HepG2 (cell line): ENCODE data around the gene FHDC1. TPM values are rescaled to one million over a fixed set of nuclear protein-coding genes. Genes with fewer than 3 reads are reported as not detected.

Experiments
- ATAC-seq: fragments of 200-7000 bp; cut with Tn5 transposase; 3 replicates; pipeline ENCODE4 v1.9.1; 2020; ENCODE audit warnings: mild to moderate bottlenecking, moderate library complexity
- BruUV-seq: library from RNA; stranded (reverse); fragments of 400-500 nt; replicated peaks from 2 replicates; lab custom pipeline; 2021; lab: Mats Ljungman, UMichigan
- CTCF ChIA-PET: fragments of 300-600 bp; formaldehyde crosslinking; extraction: SDS; loops from one replicate; lab custom pipeline; 2021; ENCODE audit warnings: low total read pairs, inconsistent platforms, low intra/inter-chr PET ratio; lab: Yijun Ruan, JAX
- POLR2A ChIA-PET: fragments of 350-600 bp; sonication (Branson Sonifier 250); formaldehyde crosslinking; loops from one replicate; lab custom pipeline; 2020; ENCODE audit warnings: antibody characterized with exemption, inconsistent platforms; lab: Yijun Ruan, JAX
- DNase-seq: peaks from one replicate; pipeline ENCODE4 v3.0.0-alpha.2; 2015; ENCODE audit warnings: low spot score
- FAIRE-seq: peaks from 3 replicates; lab custom pipeline; 2011; peaks lifted over from hg19 to GRCh38; lab: Jason Lieb, UNC
- H2AFZ ChIP-seq: one replicate; pipeline ENCODE4 v1.6.1; 2011; ENCODE audit warnings: low read length, inconsistent platforms
- H3K27ac ChIP-seq: fragments of 300-600 bp; 3 replicates; pipeline ENCODE4 v1.8.0; 2011; ENCODE audit warnings: mixed run types, mild to moderate bottlenecking, mixed read lengths, low read length, inconsistent platforms; ENCODE audit not compliant: insufficient read depth; ENCODE audit errors: extremely low read length
- H3K27me3 ChIP-seq, 2 experiments: fragments of 200-600 bp in 1 of 2; 2 replicates in 1 of 2; 3 replicates in 1 of 2; pipeline versions ENCODE4 v1.6.0 to v1.8.0; 2011; ENCODE audit warnings: low read length in 2 of 2, mild to moderate bottlenecking in 2 of 2, moderate library complexity in 2 of 2, inconsistent platforms in 1 of 2; ENCODE audit not compliant: insufficient read depth in 2 of 2, control insufficient read depth in 1 of 2
- H3K36me3 ChIP-seq, 2 experiments: fragments of 200-600 bp in 1 of 2; replicated peaks in 1 of 2; 2 replicates in 1 of 2; 3 replicates in 1 of 2; pipeline versions ENCODE4 v1.5.1 to v1.8.0; 2011; ENCODE audit warnings: low read length in 2 of 2, inconsistent platforms in 1 of 2; ENCODE audit not compliant: insufficient read depth in 2 of 2, control insufficient read depth in 1 of 2
- H3K4me1 ChIP-seq: 2 replicates; pipeline ENCODE4 v1.5.1; 2012; ENCODE audit warnings: low read length, inconsistent platforms; ENCODE audit not compliant: insufficient read depth
- H3K4me2 ChIP-seq: 2 replicates; pipeline ENCODE4 v1.6.0; 2011; ENCODE audit warnings: low read depth, low read length, inconsistent platforms
- H3K4me3 ChIP-seq, 3 experiments: fragments of 200-600 bp in 1 of 3; sonication (generic), shearing (Covaris generic) in 1 of 3; replicated peaks in 1 of 3; 2 replicates each; pipeline ENCODE4 v1.5.1; 2011 to 2016; ENCODE audit warnings: low read length in 3 of 3, inconsistent platforms in 2 of 3, low read depth in 2 of 3, mild to moderate bottlenecking in 2 of 3, control low read depth in 1 of 3, mixed read lengths in 1 of 3; ENCODE audit not compliant: insufficient read depth in 1 of 3
- H3K79me2 ChIP-seq: one replicate; pipeline ENCODE4 v1.6.1; 2011; ENCODE audit warnings: low read length, inconsistent platforms; ENCODE audit not compliant: insufficient read depth
- H3K9ac ChIP-seq: 2 replicates; pipeline ENCODE4 v1.6.0; 2011; ENCODE audit warnings: mild to moderate bottlenecking, low read depth, low read length, inconsistent platforms; ENCODE audit not compliant: insufficient read depth
- H3K9me3 ChIP-seq: 2 replicates; pipeline ENCODE4 v1.5.1; 2012; ENCODE audit warnings: mild to moderate bottlenecking, low read length
- H4K20me1 ChIP-seq: 2 replicates; pipeline ENCODE4 v1.6.0; 2011; ENCODE audit warnings: inconsistent platforms, mild to moderate bottlenecking, low read length, moderate library complexity; ENCODE audit not compliant: insufficient read depth
- HCFC1 ChIP-seq: fragments of 150-350 bp; IDR thresholded peaks from 2 replicates; pipeline ENCODE4 v1.6.1; 2014; ENCODE audit warnings: low read depth, low read length
- HDAC2 ChIP-seq: sonication (generic); formaldehyde crosslinking; IDR thresholded peaks from 2 replicates; pipeline ENCODE4 v1.4.0; 2020; ENCODE audit warnings: missing genetic modification reagents
- HNRNPL ChIP-seq: fragments of 200-400 bp; formaldehyde crosslinking; IDR thresholded peaks from 2 replicates; pipeline ENCODE4 v1.6.1; 2017; ENCODE audit warnings: mild to moderate bottlenecking, low read depth, low read length
- HOXA3 ChIP-seq: sonication (generic); formaldehyde crosslinking; IDR thresholded peaks from 2 replicates; pipeline ENCODE4 v1.5.0; 2020; ENCODE audit warnings: missing genetic modification reagents
- JDP2 ChIP-seq: sonication (generic); formaldehyde crosslinking; IDR thresholded peaks from 2 replicates; pipeline ENCODE4 v1.8.1; 2022; ENCODE audit warnings: missing genetic modification reagents, borderline replicate concordance
- MAFK ChIP-seq, 2 experiments: IDR thresholded peaks in 1 of 2; conservative IDR thresholded peaks in 1 of 2; 2 replicates each; pipeline ENCODE4 v1.6.1; 2011; ENCODE audit warnings: improper control_type of control experiment in 2 of 2, low read length in 2 of 2
- MZF1 ChIP-seq: sonication (generic); formaldehyde crosslinking; IDR thresholded peaks from 2 replicates; pipeline ENCODE4 v1.8.1; 2023; ENCODE audit warnings: mild to moderate bottlenecking, missing genetic modification reagents, borderline replicate concordance
- SAFB2 ChIP-seq: sonication (generic); formaldehyde crosslinking; IDR thresholded peaks from 2 replicates; pipeline ENCODE4 v1.5.1; 2020; ENCODE audit warnings: missing genetic modification reagents, low read depth, mild to moderate bottlenecking, borderline replicate concordance
- ZNF709 ChIP-seq: sonication (generic); formaldehyde crosslinking; IDR thresholded peaks from 2 replicates; pipeline ENCODE4 v1.5.0; 2020; ENCODE audit warnings: mild to moderate bottlenecking, missing genetic modification reagents
- ZNF878 ChIP-seq: sonication (generic); formaldehyde crosslinking; IDR thresholded peaks from 2 replicates; pipeline ENCODE4 v1.8.1; 2023; ENCODE audit warnings: mild to moderate bottlenecking, missing genetic modification reagents, moderate library complexity
- WGBS: methylation state at CpG from one replicate; pipeline ENCODE4 v1.1.6; 2017; ENCODE audit warnings: low lambda C conversion rate; 5-methylcytosine and 5-hydroxymethylcytosine counted together
- in situ Hi-C: cut with HindIII; loops from 2 replicates; pipeline ENCODE4 v1.10.0; 2017; ENCODE audit warnings: low pct_unique_long_range_greater_than_20kb; ENCODE audit not compliant: extremely low pct_ligation_motif_present
- intact Hi-C: fragments of 100-400 bp; cut with micrococcal nuclease; formaldehyde crosslinking; loops from one replicate; pipeline ENCODE4 v1.10.0; 2022; ENCODE audit not compliant: unreplicated experiment
- polyA plus RNA-seq, 8 experiments: library from polyadenylated mRNA; depleted of rRNA in 3 of 8; stranded (reverse) in 7 of 8; unstranded in 1 of 8; fragments of >200 nt; fragmentation: Illumina TruSeq in 4 of 8; extraction: Trizol in 4 of 8; gene quantifications; 2 replicates each; pipeline versions ENCODE4 v1.2.1 to v1.2.3, GENCODE V29; 2011 to 2016; ENCODE audit warnings: low read depth in 4 of 8, missing spikeins in 1 of 8, mixed read lengths in 1 of 8; ENCODE audit not compliant: insufficient read depth in 1 of 8
- total RNA-seq, 5 experiments: library from RNA; depleted of rRNA; stranded (reverse); fragments of >200 nt; fragmentation: Illumina TruSeq; extraction: Trizol; gene quantifications; 2 replicates each; pipeline ENCODE4 v1.2.3, GENCODE V29; 2016; ENCODE audit warnings: low read depth in 1 of 5
- TF ChIP-seq, protein P1 (sequence below): IDR thresholded peaks from 2 replicates; pipeline ENCODE4 v1.6.1; 2012; ENCODE audit warnings: low read depth, low read length, improper control_type of control experiment
- TF ChIP-seq, protein P2 (sequence below): sonication (generic); formaldehyde crosslinking; IDR thresholded peaks from 2 replicates; pipeline ENCODE4 v1.4.0; 2020; ENCODE audit warnings: mild to moderate bottlenecking, missing genetic modification reagents
- TF ChIP-seq, protein P3 (sequence below): sonication (generic); formaldehyde crosslinking; IDR thresholded peaks from 2 replicates; pipeline ENCODE4 v1.8.1; 2023; ENCODE audit warnings: missing genetic modification reagents, inconsistent platforms, borderline replicate concordance
- TF ChIP-seq, protein P4 (sequence below): sonication (generic); formaldehyde crosslinking; IDR thresholded peaks from 2 replicates; pipeline ENCODE4 v1.5.1; 2020; ENCODE audit warnings: missing genetic modification reagents, mild to moderate bottlenecking, borderline replicate concordance
- TF ChIP-seq, protein P5 (sequence below): sonication (generic); formaldehyde crosslinking; IDR thresholded peaks from 2 replicates; pipeline ENCODE4 v1.5.1; 2020; ENCODE audit warnings: mild to moderate bottlenecking, missing genetic modification reagents, borderline replicate concordance
- TF ChIP-seq, protein P6 (sequence below): sonication (generic); formaldehyde crosslinking; IDR thresholded peaks from 2 replicates; pipeline ENCODE4 v1.4.0; 2020; ENCODE audit warnings: mild to moderate bottlenecking, missing genetic modification reagents
- TF ChIP-seq, protein P7 (sequence below): IDR thresholded peaks from 2 replicates; pipeline ENCODE4 v1.6.1; 2016; ENCODE audit warnings: mild to moderate bottlenecking, missing biosample characterization, missing genetic modification reagents

FHDC1 gene
- total and polyA plus RNA-seq, 2 of the 13 experiments (the other 11 are each of a cell fraction or from before 2014, with no cell fraction given) = 0.07 to 0.15 TPM

DNA sequence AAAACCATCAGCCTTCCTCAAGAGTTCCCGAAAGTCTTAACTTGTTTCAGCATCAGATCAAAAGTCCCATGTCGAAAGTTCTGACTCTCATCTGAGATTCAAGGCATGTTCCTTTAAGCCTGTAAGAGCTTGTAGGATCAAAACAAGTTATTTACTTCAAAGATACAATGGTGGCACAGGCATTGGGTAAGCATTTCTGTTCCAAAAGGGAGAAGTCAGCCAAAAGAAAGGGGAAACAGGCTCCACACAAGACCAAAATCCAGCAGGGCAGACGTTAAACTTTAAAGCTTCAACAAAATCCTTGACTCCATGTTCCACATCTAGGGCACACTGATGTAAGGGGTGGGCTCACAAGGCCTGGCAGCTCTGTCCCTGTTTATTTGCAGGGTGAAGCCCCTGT, 91.7 kb downstream of the FHDC1 start (continued):
- TF ChIP-seq, protein P1, sequence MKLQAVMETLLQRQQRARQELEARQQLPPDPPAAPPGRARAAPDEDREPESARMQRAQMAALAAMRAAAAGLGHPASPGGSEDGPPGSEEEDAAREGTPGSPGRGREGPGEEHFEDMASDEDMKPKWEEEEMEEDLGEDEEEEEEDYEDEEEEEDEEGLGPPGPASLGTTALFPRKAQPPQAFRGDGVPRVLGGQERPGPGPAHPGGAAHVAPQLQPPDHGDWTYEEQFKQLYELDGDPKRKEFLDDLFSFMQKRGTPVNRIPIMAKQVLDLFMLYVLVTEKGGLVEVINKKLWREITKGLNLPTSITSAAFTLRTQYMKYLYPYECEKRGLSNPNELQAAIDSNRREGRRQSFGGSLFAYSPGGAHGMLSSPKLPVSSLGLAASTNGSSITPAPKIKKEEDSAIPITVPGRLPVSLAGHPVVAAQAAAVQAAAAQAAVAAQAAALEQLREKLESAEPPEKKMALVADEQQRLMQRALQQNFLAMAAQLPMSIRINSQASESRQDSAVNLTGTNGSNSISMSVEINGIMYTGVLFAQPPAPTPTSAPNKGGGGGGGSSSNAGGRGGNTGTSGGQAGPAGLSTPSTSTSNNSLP = no peak
- no peak for TF ChIP-seq HCFC1
- TF ChIP-seq MZF1 (CRISPR knock-in tag) = no peak
- no peak for TF ChIP-seq ZNF709 (CRISPR knock-in tag)
- TF ChIP-seq, protein P2, sequence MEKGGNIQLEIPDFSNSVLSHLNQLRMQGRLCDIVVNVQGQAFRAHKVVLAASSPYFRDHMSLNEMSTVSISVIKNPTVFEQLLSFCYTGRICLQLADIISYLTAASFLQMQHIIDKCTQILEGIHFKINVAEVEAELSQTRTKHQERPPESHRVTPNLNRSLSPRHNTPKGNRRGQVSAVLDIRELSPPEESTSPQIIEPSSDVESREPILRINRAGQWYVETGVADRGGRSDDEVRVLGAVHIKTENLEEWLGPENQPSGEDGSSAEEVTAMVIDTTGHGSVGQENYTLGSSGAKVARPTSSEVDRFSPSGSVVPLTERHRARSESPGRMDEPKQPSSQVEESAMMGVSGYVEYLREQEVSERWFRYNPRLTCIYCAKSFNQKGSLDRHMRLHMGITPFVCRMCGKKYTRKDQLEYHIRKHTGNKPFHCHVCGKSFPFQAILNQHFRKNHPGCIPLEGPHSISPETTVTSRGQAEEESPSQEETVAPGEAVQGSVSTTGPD (CRISPR knock-in tag) = no peak
- no peak for TF ChIP-seq JDP2
- TF ChIP-seq HNRNPL = no peak
- no peak for TF ChIP-seq MAFK (conservative IDR thresholded peaks at IDR 0.05 in 1 of 2, IDR thresholded peaks at IDR 0.05 in 1 of 2; ENCODE audit: low read length in 2 of 2)
- no peak for TF ChIP-seq HOXA3 (CRISPR knock-in tag)
- TF ChIP-seq SAFB2 (CRISPR knock-in tag) = no peak

DNA sequence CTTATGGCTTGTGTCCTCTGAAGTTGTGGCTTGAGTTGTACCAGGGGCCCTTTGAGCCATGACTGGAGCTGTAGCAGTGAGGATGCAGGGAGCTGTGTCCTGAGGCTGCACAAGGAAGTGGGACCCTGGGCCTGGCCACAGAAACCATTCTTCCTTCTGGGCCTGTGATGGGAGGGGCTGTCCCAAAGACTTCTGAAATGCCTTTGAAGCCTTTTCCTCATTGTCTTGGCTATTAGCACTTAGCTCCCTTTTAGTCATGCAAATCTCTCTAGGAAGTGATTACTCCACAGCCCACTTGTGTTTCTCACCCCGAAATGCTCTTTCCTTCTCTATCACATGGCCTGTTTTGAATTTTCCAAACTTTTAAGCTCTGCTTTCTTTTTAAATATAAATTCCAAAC, 92.4 kb downstream of the FHDC1 start:
- no peak overlapping the region for H3K4me2 ChIP-seq
- ChIA-PET POLR2A (no interaction called here), CTCF (no interaction called here)
- TF ChIP-seq, protein P3, sequence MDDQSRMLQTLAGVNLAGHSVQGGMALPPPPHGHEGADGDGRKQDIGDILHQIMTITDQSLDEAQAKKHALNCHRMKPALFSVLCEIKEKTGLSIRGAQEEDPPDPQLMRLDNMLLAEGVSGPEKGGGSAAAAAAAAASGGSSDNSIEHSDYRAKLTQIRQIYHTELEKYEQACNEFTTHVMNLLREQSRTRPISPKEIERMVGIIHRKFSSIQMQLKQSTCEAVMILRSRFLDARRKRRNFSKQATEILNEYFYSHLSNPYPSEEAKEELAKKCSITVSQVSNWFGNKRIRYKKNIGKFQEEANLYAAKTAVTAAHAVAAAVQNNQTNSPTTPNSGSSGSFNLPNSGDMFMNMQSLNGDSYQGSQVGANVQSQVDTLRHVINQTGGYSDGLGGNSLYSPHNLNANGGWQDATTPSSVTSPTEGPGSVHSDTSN (CRISPR knock-in tag) = no peak
- TF ChIP-seq, protein P4, sequence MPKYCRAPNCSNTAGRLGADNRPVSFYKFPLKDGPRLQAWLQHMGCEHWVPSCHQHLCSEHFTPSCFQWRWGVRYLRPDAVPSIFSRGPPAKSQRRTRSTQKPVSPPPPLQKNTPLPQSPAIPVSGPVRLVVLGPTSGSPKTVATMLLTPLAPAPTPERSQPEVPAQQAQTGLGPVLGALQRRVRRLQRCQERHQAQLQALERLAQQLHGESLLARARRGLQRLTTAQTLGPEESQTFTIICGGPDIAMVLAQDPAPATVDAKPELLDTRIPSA (CRISPR knock-in tag) = no peak
- TF ChIP-seq ZNF878 (CRISPR knock-in tag) (no peak), HDAC2 (no peak)
- TF ChIP-seq, protein P5, sequence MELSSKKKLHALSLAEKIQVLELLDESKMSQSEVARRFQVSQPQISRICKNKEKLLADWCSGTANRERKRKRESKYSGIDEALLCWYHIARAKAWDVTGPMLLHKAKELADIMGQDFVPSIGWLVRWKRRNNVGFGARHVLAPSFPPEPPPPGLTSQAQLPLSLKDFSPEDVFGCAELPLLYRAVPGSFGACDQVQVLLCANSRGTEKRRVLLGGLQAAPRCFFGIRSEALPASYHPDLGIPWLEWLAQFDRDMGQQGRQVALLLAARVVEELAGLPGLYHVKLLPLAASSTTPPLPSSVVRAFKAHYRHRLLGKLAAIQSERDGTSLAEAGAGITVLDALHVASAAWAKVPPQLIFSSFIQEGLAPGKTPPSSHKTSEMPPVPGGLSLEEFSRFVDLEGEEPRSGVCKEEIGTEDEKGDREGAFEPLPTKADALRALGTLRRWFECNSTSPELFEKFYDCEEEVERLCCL (CRISPR knock-in tag) = no peak
- TF ChIP-seq, protein P6, sequence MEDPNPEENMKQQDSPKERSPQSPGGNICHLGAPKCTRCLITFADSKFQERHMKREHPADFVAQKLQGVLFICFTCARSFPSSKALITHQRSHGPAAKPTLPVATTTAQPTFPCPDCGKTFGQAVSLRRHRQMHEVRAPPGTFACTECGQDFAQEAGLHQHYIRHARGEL (CRISPR knock-in tag) = no peak
- TF ChIP-seq, protein P7, sequence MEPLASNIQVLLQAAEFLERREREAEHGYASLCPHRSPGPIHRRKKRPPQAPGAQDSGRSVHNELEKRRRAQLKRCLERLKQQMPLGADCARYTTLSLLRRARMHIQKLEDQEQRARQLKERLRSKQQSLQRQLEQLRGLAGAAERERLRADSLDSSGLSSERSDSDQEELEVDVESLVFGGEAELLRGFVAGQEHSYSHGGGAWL = no peak
- H3K27me3 ChIP-seq = no peaks in the 10 kb centered on the region
- intact Hi-C loops = no loop called here
- H3K4me3 ChIP-seq = no peak overlapping the region
- no peak overlapping the region for H3K27ac ChIP-seq
- H2AFZ ChIP-seq = no peak overlapping the region
- H4K20me1 ChIP-seq = no peaks in the 10 kb centered on the region
- WGBS = 0% methylated on average over 1 of the region's 1 CpG
- in situ Hi-C loops = no loop called here
- no peak for FAIRE-seq
- no peaks in the 10 kb centered on the region for H3K79me2 ChIP-seq
- no peak for ATAC-seq
- H3K9ac ChIP-seq = no peak overlapping the region
- BruUV-seq = no TSS peak
- no peaks in the 10 kb centered on the region for H3K9me3 ChIP-seq
- peaks cover 5% of the 10 kb centered on the region for H3K4me1 ChIP-seq
- H3K36me3 ChIP-seq = no peaks in the 10 kb centered on the region
- DNase-seq = no peak
